Measurements from ENCODE around the gene SAPCD2.
A peak's percentile ranks its signal among the peaks of the same experiment; 100 is the strongest.

Gene SAPCD2

DNA sequence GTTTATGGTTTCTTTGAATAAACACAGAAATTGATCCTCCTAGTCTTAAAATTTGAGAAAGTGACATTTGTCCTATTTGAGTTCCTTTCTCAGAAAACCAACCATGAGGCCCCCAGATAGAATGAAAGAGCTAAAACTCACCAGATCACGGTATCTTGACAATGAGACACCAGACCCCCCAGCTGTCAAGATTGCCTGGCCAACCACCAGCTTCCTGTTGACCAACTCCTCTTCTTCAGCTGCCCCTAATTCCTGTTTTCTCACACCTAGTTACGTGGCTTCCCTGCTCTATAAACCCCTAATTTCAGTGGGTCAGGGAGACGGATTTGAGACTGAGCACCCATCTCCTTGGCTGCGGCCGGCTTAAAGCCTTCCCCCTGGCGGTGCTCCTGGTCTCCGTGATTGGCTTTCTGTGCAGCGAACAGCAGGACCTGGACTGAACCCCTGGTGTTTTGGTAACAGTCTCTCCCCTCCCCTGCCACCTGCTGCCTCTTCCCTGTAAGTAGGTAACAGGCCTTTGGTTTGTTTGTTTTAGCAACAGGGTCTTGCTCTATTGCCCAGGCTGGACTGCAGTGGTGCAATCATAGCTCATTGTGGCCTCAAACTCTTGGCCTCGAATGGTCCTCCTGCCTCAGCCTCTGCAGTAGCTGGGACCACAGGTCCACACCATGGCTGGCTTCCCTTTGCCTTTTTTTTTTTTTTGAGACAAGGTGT is 11.7 kb downstream of the SAPCD2 start:
- Histone ChIP-seq H3K4me3 (ENCODE audit: low read depth, low read length) (no peak overlapping the region), H3K36me3 (ENCODE audit: control insufficient read depth in 2 of 2, insufficient read depth in 1 of 2, low read length in 2 of 2) (no peaks in the 10 kb centered on the region), H3K9me3 (ENCODE audit: control insufficient read depth, insufficient read depth, low read depth, low read length) (no peaks in the 10 kb centered on the region), H3K4me1 (ENCODE audit: control insufficient read depth, insufficient read depth, low read length) (no peaks in the 10 kb centered on the region), H3K27ac (ENCODE audit: extremely low read depth, low read depth, low read length) (no peak overlapping the region)
- ChIA-PET CTCF (interaction anchor here (0.6 to 10.1 kb wide), 10 partner anchors 9 to 371 kb away, joined by 3 to 166 read pairs (median 4); partner anchors contain the start of genes NPDC1 and SAPCD2), POLR2A (interaction anchor here (0.9 to 1.8 kb wide), 4 partner anchors 9 to 182 kb away, joined by 3 to 5 read pairs (median 4); partner anchors contain the start of gene TUBB4B)
- TF ChIP-seq ZNF837 (tag by site-specific recombination; IDR thresholded peaks at IDR 0.05), result no peak
- no peak for TF ChIP-seq OSR2 (tag by site-specific recombination; IDR thresholded peaks at IDR 0.05)
- TF ChIP-seq ZIC2 (tag by site-specific recombination; IDR thresholded peaks at IDR 0.05), result peak; percentile 90
- TF ChIP-seq SCRT1 (tag by site-specific recombination; IDR thresholded peaks at IDR 0.05; ENCODE audit: borderline replicate concordance), result peak; percentile 78; the same call in 1 of the 2 replicates
- no peak for TF ChIP-seq ZNF521 (tag by site-specific recombination; IDR thresholded peaks at IDR 0.05)
- peak; percentile 83 for TF ChIP-seq SCRT2 (tag by site-specific recombination; IDR thresholded peaks at IDR 0.05)
- no peak for TF ChIP-seq ZNF561 (tag by site-specific recombination; IDR thresholded peaks at IDR 0.05; ENCODE audit: borderline replicate concordance)
- TF ChIP-seq ZNF121 (tag by site-specific recombination; IDR thresholded peaks at IDR 0.05), result peak; percentile 95
- TF ChIP-seq ZNF423 (tag by site-specific recombination; IDR thresholded peaks at IDR 0.05), result 0 out of 2 replicates have a peak, but pooled peaks have one; percentile 37
- TF ChIP-seq, protein P1, sequence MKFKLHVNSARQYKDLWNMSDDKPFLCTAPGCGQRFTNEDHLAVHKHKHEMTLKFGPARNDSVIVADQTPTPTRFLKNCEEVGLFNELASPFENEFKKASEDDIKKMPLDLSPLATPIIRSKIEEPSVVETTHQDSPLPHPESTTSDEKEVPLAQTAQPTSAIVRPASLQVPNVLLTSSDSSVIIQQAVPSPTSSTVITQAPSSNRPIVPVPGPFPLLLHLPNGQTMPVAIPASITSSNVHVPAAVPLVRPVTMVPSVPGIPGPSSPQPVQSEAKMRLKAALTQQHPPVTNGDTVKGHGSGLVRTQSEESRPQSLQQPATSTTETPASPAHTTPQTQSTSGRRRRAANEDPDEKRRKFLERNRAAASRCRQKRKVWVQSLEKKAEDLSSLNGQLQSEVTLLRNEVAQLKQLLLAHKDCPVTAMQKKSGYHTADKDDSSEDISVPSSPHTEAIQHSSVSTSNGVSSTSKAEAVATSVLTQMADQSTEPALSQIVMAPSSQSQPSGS (tag by site-specific recombination; IDR thresholded peaks at IDR 0.05; ENCODE audit: low read depth), result no peak
- no peak for TF ChIP-seq ZNF416 (tag by site-specific recombination; IDR thresholded peaks at IDR 0.05)
- TF ChIP-seq, protein P2, sequence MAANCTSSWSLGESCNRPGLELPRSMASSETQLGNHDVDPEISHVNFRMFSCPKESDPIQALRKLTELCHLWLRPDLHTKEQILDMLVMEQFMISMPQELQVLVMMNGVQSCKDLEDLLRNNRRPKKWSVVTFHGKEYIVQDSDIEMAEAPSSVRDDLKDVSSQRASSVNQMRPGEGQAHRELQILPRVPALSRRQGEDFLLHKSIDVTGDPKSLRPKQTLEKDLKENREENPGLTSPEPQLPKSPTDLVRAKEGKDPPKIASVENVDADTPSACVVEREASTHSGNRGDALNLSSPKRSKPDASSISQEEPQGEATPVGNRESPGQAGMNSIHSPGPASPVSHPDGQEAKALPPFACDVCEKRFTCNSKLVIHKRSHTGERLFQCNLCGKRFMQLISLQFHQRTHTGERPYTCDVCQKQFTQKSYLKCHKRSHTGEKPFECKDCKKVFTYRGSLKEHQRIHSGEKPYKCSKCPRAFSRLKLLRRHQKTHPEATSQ (tag by site-specific recombination; IDR thresholded peaks at IDR 0.05), result 0 out of 2 replicates have a peak, but pooled peaks have one; percentile 23

DNA sequence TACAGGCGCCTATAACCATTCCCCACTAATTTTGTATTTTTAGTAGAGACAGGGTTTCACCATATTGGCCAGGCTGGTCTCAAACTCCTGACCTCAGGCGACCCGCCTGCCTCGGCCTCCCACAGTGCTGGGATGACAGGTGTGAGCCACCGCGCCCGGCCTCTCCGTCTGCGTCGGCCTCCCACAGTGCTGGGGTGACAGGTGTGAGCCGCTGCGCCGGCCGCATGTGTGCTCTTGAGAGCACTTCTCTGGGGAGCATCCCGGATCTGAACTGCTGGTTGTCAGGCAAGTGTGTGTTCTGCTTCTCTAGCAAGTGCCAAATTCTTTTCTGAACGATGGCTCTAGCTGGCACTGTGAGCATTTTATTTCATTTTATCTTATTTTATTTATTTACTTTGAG is 12.8 kb downstream of the SAPCD2 start:
- no peaks in the 10 kb centered on the region for H3K36me3 ChIP-seq (ENCODE audit: control insufficient read depth in 2 of 2, insufficient read depth in 1 of 2, low read length in 2 of 2)
- POLR2A ChIA-PET, result interaction anchor here (1.8 kb wide), 1 partner anchor 11 kb away, joined by 5 read pairs; no protein-coding TSS in a partner anchor
- CTCF ChIA-PET, result interaction anchor here (0.6 to 10.1 kb wide), 4 partner anchors 9 to 156 kb away, joined by 3 to 166 read pairs (median 36); partner anchors contain the start of genes NPDC1 and SAPCD2
- H3K4me3 ChIP-seq (ENCODE audit: low read depth, low read length), result no peak overlapping the region
- H3K4me1 ChIP-seq (ENCODE audit: control insufficient read depth, insufficient read depth, low read length), result no peaks in the 10 kb centered on the region
- H3K27ac ChIP-seq (ENCODE audit: extremely low read depth, low read depth, low read length), result no peak overlapping the region
- TF ChIP-seq GLIS1 (tag by site-specific recombination; IDR thresholded peaks at IDR 0.05), result peak; percentile 30; the same call in 1 of the 2 replicates
- TF ChIP-seq, protein P3, sequence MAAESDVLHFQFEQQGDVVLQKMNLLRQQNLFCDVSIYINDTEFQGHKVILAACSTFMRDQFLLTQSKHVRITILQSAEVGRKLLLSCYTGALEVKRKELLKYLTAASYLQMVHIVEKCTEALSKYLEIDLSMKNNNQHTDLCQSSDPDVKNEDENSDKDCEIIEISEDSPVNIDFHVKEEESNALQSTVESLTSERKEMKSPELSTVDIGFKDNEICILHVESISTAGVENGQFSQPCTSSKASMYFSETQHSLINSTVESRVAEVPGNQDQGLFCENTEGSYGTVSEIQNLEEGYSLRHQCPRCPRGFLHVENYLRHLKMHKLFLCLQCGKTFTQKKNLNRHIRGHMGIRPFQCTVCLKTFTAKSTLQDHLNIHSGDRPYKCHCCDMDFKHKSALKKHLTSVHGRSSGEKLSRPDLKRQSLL (tag by site-specific recombination; IDR thresholded peaks at IDR 0.05), result no peak
- TF ChIP-seq, protein P4, sequence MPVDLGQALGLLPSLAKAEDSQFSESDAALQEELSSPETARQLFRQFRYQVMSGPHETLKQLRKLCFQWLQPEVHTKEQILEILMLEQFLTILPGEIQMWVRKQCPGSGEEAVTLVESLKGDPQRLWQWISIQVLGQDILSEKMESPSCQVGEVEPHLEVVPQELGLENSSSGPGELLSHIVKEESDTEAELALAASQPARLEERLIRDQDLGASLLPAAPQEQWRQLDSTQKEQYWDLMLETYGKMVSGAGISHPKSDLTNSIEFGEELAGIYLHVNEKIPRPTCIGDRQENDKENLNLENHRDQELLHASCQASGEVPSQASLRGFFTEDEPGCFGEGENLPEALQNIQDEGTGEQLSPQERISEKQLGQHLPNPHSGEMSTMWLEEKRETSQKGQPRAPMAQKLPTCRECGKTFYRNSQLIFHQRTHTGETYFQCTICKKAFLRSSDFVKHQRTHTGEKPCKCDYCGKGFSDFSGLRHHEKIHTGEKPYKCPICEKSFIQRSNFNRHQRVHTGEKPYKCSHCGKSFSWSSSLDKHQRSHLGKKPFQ (tag by site-specific recombination; IDR thresholded peaks at IDR 0.05), result peak; percentile 56; the same call in 1 of the 2 replicates
- TF ChIP-seq ZNF2 (tag by site-specific recombination; IDR thresholded peaks at IDR 0.05), result peak; percentile 78
- H3K9me3 ChIP-seq (ENCODE audit: control insufficient read depth, insufficient read depth, low read depth, low read length), result no peaks in the 10 kb centered on the region
